Suppressor macrophage treated with lipopolysaccharide for 1 hour (primary cell): ENCODE data around the gene MTHFD2L.

ENCODE experiments used
- DNase-seq, 3 donors: peaks; one replicate each; pipeline ENCODE4 v3.0.0-alpha.2; 2020 to 2022

Gene MTHFD2L

DNA sequence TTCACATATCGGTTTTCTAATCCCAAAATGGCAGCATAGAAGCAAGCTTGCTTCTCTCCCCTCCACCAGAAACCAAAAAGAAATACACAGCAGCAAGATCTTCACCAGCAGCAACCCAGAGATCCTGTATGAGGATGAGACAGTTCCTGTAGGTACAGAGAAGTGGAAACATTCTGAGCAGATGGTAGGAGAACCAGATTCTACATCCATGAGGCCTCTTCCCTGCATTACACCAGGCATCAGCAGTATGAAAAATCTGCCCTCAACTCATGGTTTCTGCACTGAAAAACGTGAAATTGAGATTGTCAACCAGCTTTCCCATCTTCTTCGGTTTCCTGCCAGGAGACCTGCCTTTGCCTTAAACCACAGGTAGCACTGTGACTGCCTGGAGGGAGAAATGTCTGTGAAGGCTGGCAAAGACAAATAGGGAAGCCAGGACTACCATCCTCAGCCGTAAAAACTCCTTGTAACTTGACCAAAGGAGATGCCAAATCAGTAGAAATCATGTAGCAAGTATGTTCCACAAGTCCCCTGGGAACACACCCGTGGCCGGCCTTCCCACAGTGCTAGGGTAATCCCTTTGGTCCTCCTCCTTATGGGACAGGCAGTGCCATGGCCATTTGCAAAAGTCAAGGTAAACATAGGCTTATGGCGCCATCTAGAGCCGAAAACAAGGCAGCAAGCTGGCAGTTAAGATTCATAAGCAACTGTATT, 24.0 kb upstream of the MTHFD2L start:
- DNase-seq, result peak; percentile 88 to 92 (median 88)

- DNase-seq, result no peak
Observed at GRCh38 chr4:74134500-74134852, 23.4 kb upstream of the MTHFD2L start.

DNA sequence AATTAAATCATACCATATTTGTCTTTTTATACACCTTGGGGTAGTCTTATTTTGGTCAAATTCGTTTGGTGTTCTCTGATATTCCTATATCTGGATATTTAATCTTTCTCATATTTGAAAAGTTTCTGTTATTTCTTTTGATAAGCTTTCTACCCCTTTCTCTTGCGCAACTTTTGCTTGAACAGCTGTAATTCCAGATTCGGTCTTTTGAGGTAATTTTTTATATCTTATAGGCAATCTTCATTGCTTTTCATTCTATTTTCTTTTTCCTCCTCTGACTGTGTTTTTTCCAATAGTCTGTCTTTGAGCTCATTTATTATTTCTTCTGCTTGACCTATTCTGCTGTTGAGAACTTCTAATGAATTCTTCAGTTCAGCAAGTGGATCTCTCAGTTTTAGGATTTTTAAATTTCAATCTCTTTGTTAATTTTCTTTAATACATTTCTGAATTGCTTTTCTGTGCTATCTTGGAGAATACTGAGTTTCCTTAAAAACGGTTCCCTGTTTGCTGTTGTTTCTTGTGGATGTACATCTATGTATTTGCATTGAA, 11.3 kb upstream of the MTHFD2L start:
- peak in 1 of 3 donors; percentile 16 for DNase-seq

DNA sequence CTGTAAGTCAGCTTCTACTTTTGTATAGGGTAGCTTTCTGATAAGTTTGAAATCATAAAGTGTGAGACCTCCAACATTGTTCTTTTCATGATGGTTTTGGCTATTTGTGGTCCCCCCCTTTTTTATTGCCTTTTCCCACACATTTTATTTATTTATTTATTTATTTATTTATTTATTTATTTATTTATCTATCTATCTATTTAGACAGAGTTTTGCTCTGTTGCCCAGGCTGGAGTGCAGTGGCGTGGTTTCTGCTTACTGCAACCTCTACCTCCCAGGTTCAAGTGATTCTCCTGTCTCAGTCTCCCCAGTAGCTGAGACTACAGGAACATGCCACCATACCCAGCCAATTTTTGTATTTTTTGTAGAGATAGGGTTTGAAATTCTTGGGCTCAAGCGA, 9.7 kb upstream of the MTHFD2L start:
- no peak for DNase-seq

DNA sequence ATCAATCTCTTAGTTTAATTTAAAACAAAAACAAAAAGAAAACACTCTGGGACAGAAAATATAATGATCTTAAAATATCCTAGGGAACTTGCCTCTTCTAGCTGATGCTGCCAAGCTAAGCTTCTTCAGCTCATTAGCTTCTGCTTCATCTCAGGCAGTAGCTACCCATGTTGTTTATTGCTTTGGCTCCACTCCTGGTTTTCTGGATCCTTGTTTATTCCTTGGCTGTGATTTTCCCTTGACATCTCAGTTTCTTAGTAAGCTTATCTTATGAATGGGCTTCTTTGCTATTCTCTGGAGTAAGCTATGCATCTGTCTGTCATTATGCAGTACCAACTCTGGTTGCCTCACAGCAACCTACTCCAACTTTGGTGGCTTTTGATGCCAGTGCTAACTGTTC, 5.1 kb upstream of the MTHFD2L start:
- DNase-seq, result peak in 1 of 3 donors; percentile 5

- no peak for DNase-seq
Observed at GRCh38 chr4:74156521-74156920, 1.4 kb upstream of the MTHFD2L start.

DNA sequence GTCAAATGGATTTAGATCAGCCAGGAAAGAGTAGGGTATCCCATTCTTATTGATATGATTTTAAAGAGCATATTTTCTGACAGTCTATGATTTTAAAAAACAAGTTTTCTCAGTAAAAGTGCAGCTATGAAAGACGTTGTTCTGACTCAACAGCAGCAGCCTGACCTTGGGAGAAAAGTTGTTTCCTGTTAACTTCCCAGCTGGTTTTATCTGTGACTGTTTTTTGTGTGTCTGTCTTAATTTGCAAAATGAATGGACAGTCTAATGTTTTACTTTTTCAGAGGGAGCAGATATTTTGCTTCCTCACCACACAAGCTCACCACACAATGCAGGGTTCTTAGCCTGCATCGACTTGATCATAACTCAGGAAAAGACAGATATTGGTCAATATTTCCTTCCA, 764 bp upstream of the MTHFD2L start:
- DNase-seq, result peak; percentile 12 to 41 (median 38)

- peak in 1 of 3 donors; percentile 4 for DNase-seq
Observed at GRCh38 chr4:74158466-74159142, 686 bp downstream of the MTHFD2L start.

GRCh38 chr4:74159143-74159709, 1.3 kb downstream of the MTHFD2L start:
- peak; percentile 12 to 55 (median 48) for DNase-seq

DNA sequence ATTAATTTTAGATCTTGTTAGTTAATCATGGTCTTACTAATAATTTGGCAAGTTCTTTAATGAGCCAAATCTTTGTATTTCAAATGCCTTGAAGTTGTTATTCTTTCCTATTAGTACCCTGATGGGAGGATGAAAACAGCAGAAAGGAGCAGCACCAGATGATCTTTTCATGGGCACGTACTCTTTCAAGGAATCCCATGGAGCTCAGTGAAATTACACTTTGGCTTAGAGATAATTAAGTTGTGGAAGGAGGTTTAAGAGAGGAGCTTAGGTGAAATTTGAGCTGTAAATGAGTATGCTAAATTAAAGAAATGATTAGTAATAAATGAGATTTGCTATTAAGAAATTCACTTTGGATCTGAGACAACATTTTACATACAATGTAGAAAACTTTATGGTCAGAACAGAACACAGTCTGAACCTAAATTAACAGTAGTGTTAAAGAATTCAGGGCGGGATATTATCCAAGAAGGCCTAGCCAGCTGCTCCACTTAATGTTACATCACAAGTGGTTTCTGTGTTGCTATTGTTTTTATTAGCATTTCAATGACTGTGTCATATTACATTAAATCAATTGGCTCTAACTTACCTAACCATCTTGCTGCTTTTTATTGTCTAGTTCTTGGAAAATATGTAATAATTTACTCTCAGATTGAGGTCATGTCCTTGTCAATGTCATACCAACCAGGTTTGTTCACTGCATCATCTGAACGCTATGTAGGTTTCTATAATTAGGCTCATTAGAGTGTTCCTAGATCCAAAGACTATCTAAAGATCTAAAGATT, 3.9 kb downstream of the MTHFD2L start:
- no peak for DNase-seq

DNA sequence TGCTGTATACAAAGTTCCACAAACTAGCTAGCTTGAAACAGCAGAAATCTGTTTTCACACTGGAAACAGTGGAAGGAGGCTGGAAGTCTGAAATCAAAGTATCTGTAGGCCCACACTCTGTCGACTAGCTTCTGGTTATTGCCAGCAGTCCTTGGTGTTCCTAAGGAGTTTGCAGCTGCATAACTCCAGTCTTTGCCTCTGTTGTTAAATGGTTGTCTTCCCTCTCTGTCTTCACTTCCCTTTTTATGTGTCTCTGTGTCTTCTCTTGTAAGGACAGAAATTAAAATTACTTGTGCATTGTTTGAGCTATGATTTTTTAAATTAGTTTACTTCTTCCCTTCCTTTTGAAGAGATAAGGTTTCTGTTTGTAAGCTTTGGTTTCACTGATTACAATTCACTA, 8.2 kb downstream of the MTHFD2L start:
- peak in 2 of 3 donors; percentile 4 to 19 for DNase-seq

DNA sequence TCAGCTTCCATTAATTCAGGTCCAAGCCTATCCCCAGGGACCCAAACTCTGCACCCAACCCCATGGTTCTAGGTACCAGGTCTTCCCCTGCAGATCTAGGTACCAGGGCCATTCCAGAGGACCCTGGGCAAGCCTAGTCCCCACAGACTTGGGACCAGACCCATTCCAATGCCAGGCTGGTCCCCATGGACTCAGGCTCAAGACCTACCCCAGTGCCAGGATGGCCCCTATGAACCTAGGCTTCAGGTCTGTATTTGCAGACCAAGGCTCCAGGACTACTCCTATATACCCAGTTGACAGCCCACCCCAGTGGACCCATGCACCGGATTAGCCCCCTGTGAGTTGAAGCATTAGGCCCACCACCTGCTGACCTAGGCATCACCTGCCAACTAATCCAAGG, 8.9 kb downstream of the MTHFD2L start:
- DNase-seq, result no peak

DNA sequence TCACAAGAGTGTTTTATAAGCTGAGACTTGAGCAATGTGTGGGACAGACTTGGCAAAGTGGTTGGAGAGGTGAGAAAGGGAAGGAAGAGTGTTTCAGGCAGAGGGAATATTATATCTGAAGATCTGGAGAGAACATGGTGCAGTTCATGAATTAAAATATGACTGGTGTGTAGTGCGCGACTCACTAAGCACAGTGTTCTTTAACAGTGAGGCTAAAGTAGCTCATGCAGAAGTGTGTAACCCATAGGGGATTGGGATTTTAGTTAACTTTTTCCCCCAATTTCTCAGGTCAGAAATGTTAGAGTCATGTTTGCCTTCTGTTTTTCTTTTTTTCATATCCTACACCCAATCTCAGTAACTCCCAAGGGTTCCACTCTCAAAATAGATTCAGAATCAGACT, 9.7 kb downstream of the MTHFD2L start:
- no peak for DNase-seq

DNA sequence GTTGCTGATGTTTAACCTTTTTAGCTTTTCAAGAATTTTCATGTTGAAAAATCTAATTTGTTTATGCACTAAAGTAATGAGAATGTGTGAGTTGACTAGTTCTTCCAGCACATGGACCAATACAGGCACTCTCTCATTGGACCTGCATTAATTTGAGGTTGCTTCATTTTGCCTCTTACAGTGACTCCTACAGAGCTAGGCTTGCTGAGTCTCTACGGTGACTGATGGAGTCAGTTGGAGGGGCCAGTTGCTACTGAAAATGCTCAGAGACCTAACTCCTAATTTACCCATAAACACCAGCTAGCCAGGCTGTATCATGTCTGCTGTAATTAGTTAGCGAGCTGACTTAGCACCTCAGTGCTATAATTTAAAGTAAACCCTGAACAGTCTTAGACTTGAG, 10.9 kb downstream of the MTHFD2L start:
- no peak for DNase-seq

DNA sequence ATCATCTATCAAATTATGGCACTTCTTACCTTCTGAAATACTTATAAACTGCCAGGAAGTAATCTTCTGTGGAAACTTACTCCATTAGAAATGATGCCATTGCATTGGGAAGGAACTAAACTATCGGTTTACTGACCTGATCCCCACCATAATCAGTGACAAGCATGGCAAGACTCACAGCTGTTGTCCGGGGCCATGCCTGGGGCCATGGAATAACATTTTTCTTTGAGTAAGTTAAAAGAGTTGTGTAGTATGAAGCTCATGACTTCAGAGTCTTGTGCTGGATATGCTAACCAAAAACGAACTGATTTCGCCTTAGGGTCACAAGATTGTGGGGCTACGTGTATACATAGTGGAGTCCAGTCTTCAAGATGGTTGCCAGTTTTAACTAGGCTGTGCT, 15.4 kb downstream of the MTHFD2L start:
- no peak for DNase-seq

DNA sequence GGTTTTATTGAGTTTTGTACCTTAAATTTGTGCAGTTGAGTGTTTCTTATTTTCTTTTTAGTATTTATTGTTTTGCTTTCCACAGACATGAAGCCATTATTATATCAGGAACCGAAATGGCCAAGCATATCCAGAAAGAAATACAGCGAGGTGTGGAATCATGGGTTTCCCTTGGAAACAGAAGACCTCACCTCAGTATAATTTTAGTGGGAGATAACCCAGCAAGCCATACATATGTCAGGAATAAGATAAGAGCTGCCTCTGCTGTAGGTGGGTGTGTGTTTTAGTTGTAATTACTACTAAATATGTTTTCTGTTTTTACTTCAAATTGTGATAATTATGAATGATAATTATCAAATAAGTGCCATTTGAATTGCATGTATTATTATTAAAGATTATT, 16.5 kb downstream of the MTHFD2L start:
- no peak for DNase-seq

- no peak for DNase-seq
Observed at GRCh38 chr4:74174941-74175340, 17.0 kb downstream of the MTHFD2L start.

- DNase-seq, result no peak
Observed at GRCh38 chr4:74175379-74175778, 17.5 kb downstream of the MTHFD2L start.

DNA sequence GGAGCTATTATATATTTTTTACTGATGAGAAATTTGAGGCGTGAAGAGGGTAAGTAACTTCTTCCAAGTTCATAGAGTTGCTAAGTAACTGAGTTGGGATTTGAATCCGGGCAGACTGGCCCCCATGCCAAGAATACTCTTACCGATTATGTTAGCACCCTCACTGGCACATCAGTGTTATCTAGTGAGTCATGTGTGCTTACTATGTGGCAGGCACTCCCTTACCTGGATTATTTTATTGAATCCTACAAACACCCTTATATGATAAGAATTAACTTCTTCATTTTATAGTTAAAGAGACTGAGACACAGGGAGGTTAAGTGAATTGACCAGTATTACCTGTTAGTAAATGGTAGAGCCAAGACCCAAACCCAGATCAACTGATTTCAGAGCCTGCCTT, 20.9 kb downstream of the MTHFD2L start:
- no peak for DNase-seq

DNA sequence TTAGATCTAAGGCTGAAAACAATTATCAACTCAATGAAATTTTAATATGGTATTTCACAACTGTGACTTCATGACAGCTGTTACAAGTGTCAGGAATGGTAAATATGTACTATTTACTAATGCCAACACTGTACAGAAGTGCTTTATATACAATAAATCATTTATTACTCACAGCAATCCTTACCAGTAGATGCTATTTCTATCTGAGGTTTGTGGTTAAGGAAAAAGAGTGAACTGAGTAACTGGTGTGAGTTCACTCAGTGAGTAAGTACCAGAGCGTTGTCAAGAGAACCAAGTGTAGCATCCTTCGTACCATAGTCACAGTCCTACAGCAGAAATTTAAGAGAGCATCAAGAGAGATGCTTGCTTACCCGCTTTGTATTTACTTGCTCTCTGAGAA, 23.3 kb downstream of the MTHFD2L start:
- peak in 2 of 3 donors; percentile 21 to 22 for DNase-seq

GRCh38 chr4:74188912-74189311, 31.0 kb downstream of the MTHFD2L start:
- DNase-seq, result no peak

DNA sequence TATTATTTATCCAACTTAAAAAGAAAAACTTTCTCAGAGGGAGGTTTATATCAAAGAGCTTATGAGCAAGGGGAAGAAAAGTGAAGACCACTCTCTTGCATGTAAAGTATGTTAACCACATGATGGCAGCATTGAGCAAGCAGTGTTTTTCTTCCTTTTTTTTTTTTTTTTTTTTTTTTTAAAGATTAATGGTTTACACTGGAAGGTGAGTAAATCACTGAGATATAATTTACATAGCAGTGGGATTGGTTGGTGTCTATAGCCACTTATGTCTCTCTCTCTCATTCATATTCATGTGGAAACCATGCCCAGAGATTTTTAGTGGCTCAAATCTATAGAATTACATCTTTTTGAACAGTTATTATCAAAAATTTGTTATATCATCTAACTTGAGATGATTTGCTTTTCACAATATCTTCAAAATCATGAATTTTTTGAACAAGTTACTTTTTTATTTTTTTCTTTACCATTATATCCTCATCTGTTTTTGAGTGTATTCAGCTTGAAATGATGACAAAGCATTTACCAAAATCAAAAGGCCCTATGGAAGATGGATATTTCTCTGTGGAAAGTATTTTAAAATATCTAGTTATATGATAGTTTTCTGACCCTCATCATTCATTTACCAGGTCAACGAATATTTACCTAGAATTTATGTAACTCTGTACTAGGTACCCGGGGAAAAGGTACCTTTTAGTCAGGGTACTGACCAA, 31.6 kb downstream of the MTHFD2L start:
- DNase-seq, result peak; percentile 76 to 87 (median 79)

GRCh38 chr4:74190332-74190731, 32.4 kb downstream of the MTHFD2L start:
- DNase-seq, result no peak
